ENCODE results near the gene MTG1.
"Not testable (repeated sequence)": the region's sequence is repeated elsewhere in the genome, so short reads cannot be mapped to it uniquely, and the experiment has no call there.

Gene MTG1

DNA sequence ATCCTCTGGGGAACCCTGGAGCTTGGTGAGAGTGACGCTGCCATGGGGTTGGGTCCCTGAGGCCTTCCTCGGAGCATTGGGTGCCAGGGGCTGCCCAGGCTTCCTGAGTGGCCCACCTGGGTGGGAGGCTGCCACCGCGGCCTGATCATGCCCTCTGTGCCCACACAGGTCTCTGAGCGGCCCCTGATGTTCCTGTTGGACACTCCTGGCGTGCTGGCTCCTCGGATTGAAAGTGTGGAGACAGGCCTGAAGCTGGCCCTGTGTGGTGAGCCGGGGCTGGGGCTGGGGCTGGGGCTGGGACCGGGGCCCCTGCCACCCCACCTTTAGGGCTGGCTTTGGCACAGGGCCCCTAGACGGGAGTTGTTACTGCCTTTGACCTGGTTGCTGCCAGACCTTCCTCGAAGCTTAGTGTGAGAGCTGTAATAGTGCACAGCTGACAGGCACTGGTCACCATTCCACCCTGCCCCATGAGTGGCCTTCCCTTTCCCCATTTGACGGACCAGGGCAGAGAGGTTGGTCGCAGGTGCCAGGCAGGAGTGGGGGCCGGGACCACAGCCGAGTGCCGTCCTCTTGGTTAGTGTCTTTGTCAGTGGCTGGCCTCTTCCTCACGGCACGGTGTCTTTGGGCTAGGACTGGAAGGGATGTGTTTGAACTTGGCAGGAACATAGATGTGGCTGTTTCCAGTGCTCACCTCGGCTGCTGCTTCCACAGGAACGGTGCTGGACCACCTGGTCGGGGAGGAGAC lies 8.2 kb downstream of the MTG1 start:
- DNase-seq: no peak

DNA sequence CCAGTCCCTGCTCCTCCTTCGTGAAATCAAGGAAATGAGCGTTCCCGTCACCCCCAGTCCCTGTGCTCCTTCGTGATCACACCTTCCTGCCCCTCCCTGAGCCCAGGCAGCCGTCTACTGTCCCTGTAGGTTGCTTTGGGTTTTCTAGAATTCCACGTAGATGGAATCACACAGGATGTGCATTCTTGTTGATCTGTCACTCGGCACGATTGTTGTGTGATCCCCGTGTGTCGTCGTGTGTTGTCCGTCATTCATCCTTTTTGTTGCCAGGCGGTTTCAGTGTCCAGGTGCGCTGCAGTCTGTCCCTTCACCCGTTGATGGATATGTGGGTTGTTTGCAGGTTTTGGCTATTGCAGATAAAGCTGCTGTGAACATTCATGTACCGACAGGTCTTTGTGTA lies 9.4 kb downstream of the MTG1 start:
- no peak for DNase-seq

DNA sequence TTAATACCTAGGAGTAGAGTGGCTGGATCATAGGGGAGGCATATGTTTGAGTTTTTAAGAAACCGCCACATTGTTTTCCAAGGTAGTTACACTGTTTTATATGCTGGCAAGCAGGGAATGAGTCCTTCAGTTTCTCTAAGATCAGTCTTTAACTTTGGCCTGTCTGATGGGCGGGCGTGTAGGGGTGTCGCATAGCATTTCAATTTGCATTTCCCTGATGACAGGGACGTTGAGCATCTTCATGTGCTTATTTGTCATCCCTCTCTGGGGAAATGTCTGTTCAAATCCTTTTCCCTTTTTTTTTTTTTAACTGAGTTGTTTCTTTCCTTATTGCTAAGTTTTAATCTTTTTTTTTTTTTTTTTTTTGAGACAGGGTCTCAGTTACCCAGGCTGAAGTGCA lies 9.8 kb downstream of the MTG1 start:
- DNase-seq: no peak

DNA sequence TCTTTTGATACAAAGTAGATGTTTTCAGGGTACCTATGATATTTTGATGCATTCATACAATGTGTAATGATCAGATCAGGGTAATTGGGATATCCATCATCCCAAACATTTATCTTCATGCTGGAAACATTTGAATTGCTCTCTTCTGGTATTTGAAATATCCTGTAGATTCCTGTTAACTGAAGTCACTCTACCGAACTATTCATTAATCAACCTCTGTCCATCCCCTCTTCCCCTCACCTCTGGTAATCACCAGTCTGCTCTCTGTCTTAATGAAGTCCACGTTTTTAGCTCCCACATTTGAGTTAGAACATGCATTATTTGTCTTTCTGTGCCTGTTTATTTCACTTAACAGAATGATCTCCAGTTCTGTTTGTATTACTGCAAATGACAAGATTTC lies 11.3 kb downstream of the MTG1 start:
- no peak for DNase-seq

DNA sequence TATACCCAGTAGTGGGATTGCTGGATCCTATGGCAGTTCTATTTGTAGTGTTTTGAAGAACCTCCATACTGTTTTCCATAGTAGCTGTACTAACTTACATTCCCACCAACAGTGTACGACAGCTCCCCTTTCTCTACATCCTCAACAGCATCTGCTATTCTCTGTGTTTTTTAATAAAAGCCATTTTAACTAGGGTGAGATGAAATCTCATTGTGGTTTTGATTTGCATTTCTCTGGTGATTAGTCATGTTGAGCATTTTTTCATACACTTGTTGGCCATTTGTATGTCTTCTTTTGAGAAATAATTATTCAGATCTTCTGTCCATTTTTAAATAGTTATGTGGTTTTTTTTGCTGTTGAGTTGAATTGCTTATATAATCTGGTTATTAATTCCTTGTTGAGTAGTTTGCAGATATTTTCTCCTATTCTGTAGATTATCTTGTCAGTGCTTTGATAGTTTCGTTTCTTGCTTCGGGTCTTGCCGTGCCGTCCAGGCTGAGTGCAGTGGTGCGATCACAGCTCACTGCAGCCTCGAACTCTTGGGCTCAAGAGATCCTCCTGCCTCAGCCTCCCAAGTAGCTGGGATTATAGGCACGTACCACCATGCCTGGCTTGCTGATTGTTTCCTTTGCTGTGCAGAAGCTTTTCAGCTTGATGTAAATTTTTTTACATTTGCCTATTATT lies 12.0 kb downstream of the MTG1 start:
- DNase-seq: no peak

DNA sequence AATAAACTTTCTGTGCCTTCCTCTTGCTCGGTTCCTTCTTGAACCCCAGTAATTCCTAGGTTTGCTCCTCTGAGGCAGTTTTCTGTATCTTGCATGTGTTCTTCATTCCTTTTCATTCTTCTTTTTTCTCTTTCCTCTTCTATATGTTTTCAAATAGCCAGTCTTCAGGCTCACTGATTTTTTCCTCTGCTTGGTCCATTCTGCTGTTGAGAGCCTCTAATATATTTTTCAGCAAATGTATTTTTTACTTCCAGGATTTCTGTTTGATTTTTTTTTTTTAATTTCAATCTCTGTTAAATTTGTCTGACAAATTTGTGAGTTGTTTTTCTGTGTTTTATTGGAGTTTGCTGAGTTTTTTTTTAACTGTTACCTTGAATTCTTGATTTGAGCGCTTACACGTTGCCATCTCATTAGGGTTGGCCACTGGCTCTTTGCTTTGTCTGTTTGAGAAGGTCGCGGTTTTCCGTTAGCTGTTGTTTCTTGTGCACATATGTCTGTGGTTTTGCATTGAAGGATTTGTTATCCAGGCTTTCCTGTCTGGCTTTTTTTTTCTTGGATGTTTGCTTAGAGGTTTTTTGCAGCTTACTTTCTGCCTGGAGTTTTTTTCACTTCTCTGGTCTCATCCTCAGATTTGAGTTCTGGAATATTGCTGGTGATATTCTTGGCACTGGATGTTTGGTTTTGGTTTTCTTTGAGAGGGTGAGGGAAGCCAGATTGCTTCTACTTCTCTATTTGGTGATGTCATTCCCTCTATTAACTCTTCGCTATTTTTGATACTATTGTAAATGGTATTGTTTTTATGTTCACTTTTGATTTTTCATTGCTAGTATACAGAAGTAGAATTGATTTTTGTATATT lies 17.8 kb downstream of the MTG1 start:
- no peak for DNase-seq

DNA sequence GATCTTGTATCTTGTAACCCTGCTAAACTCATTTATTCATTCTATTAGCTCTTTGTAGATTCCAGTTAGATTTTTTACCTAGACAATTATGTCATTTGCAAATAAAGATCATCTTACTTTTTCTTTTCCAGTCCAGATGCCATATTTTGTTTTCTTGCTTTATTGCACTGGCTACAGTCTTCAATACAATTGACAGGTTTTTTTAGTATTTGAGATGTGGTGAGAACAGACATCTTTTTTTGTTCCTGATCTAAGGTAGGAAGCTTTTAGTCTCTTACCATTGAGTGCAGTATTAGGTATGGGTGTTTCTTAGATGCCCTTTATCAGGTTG lies 18.4 kb downstream of the MTG1 start:
- DNase-seq: no peak

DNA sequence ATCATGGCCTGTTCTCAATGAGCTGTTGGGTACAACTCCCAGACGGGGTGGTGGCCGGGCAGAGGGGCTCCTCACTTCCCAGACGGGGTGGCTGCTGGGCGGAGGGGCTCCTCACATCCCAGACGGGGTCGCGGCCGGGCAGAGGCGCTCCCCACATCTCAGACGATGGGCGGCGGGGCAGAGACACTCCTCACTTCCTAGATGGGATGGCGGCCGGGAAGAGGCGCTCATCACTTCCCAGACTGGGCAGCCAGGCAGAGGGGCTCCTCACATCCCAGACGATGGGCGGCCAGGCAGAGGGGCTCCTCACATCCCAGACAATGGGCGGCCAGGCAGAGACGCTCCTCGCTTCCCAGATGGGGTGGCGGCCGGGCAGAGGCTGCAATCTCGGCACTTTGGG lies 20.4 kb downstream of the MTG1 start:
- DNase-seq: not testable (repeated sequence)

DNA sequence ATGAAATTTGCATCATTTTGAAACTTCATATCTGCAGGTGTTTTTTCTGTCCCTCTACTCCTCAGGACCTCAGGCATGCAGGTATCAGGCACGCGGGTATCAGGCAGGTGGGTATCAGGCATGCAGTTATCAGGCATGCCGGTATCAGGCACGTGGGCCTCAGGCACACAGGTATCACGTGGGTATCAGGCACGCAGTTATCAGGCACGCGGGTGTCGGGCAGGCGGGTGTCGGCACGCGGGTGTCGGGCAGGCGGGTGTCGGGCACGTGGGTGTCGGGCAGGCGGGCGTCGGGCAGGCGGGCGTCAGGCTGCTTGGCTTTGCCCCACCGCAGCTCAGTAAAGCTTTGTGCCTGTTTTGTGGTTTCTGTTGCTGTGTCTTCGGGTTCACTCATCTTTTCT lies 21.8 kb downstream of the MTG1 start:
- no peak for DNase-seq

DNA sequence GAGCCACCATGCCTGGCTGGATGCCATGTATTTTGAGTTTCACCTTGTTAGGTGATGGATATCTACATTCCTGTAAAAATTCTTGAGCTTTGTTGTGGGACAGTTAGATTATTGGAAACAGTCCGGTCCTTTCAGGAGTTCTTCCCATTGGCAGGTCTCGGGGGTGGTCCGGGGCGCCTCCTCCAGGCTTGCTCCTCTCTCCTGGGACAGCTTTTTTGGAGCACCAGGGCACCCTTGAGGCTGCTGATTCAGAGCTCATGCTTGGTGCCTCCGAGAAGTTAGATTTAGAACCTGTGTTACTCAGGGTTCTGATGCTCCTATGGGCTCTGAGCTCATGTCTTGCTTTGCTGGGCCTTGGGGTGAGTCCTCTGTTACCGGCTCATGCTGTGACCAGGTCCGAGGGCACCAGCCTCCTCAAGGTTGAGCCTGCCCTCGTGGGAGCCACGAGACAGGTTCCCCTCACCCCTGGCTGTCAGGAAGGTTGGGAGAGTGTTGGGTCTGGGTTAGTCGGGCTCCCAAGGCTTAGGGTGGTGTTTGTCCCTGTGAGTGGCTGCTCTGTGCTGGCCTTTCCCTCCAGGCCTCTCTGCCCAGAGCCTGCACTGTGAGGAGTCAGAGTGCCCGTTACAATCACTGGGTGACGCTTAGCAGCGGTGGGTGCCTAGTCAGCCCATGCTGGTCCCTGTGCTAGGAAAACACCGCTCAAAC lies 24.5 kb downstream of the MTG1 start:
- no peak for DNase-seq

DNA sequence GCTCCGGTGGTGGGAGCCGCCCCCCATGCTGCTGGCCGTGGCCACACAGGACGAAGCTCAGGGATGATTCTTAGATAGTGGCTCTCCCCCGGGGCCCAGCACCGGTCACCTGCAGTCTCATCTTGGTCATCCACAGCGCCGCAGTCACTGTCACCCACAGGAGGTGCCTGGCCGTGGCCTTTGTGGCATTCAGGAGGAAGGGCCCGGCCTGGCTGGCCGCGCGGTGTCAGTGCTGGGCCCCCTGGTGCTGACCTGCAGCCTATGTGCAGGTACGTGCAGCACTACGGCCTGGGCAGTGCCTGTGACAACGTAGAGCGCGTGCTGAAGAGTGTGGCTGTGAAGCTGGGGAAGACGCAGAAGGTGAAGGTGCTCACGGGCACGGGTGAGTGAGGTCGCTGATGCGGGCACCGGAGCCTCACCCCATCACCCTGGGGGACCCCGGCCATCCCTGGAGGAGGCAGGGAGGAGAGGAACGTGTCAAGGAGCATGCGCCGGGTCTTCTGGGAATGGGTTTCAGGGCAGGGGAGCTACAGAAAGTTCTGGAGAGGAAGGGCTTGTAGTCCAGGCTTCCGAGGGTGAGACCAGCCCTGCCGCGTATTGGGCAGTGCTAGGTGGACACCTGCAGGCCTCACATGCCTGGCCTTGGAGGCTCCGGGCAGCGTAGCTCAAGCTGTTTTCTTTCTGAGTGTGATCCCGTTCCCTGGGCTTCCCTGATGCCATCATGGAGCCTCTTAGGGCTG lies 25.4 kb downstream of the MTG1 start:
- DNase-seq: no peak

DNA sequence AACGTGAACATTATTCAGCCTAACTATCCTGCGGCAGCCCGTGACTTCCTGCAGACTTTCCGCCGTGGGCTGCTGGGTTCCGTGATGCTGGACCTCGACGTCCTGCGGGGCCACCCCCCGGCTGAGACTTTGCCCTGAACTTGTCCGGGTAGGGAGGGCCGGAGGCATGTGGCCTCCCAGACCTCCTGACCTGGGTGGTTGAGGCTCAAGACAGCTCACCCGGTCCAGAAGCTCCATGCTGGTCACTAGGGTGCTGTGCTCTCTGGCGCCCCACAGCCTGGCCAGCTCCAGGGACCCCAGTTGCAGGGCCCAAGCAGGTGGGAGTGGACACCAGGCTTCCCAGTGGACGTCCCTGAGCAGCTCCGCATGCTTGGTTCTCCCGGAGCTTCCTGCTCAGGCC lies 26.1 kb downstream of the MTG1 start:
- DNase-seq: no peak

DNA sequence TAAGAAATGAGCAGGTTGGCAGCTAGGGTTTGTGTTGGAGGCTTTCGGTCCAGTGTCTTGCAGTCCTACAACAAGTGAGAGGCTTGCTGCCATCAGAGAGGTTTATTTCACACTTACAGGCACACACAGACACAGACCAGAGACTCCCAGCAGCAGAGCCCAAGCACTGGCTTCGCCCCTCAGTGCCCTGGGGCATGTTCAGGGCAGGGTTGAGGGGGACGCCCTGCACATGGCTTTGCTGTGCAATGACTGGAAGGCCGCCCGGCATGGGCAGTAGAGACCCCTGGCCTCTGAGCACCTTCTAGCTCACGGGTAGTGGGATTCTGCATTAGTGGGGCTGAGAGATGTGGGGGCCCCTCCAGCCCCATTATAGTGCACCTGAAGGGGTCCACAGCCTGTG lies 26.6 kb downstream of the MTG1 start:
- DNase-seq: no peak

DNA sequence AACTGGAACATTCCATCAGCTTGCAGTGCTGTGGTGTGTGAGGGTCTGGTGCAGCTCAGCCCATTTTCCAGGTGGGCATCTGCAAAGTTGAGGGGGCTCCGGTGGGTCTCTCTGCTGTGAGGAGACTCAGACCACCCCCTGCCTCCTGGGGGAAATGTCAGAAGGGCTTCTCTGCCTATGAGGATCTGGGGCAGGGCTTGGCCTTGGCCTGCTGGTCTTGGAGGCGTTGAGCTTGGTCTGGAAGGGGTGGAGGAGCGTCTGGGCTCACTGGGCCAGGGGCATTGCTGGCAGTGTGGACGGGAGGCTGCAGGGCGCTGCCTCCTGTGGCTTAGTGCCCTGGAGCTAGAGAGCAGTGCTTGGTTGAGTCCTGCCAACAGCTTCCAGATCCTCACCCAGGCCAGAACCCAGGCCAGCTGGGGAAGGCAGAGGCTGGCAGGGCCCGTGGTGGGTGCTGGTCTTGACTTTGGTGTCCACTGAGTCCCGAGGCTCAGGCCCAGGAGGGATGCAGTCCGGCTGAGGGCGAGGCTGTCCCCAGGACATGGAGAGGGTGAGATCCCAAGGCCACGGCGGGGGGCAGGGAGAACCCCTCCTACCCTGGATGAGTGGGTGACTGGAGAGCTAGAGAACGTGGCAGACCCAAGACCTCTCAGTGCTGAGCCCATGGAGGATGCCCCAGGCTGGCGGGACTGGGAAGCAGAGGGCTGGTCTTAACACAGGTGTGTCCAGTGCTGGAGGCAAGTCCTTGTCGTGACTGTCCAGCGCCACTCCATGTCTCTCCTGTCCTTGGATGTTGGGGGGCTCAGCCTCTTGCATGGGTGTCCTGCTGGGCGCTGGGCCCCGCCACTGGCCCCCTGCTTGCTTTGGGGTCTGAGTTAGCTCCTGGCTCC lies 27.6 kb downstream of the MTG1 start:
- no peak for DNase-seq

DNA sequence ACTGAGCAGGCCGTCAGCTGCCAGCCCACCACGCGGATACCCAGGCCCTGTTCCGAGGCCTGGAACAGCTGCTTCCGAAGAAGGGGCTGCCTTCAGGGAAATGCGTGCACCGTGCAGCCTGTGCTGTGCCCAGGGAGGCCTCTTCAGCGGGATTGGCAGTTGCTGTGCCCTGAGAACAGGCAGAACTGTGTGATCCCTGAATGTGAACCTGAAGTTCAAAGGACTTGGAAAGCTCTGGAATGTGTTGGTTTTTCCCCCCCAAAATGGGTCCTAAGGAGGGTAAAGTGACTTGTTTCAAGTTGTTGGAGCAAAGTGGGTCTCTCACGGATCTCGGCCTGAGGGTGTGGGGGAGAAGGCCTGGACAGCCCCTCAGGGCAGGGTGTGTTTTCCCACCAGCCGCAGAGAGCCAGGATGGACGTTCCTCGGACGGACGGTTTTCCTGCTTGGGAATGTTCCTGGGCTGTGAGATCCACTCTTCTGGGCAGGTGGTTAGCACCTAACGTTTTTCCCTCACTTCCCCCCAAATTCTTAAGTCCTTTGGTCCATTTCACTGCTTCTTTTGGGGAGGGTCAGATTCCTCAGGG lies 28.4 kb downstream of the MTG1 start:
- DNase-seq: no peak

DNA sequence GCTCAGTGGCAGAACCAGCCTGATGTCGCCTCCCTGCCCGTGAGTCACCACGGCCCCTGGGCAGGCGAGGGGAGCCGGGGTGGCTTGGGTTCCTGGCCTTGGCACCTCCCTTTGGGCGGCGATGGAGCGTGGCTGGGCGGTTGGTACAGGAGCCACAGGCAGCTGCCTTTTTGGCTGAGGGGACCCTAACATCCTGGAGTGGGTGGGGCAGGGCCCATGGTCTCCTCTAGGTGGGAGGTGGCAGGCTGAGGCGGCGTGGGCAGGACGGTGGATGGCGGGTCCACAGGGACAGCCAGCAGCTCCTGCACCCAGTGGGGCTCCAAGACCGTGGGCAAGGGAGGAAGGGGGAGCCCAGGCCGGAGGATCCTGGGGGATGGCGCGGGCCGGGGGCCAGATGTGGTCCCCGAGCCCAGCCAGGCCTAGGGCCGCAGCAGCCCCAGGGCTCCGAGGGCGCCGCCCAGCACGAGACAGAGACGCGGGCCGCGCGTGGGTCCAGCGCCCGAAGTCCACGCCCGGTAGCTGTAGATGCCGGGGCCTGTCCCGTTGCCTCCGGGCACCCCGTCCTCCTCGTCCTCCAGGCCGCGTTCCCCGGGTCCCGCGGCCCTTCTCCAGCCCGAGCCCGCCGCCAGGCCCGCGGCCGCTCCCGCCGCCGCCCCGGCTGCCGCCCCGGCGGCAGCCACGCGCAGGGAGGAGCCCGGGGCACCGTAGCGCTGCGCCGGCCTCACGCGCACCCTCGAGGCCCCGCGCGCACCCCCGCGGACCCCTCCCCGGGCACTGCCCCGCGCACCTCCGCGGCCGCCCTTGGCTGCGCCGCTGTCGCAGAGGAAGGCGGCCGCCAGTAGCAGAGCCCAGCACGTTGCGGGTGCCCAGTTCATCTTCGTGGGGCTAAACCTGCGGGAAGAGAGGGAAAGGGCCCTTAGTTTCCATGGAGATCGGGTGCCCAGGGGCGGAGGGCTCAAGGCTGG lies 29.1 kb downstream of the MTG1 start:
- DNase-seq: no peak

DNA sequence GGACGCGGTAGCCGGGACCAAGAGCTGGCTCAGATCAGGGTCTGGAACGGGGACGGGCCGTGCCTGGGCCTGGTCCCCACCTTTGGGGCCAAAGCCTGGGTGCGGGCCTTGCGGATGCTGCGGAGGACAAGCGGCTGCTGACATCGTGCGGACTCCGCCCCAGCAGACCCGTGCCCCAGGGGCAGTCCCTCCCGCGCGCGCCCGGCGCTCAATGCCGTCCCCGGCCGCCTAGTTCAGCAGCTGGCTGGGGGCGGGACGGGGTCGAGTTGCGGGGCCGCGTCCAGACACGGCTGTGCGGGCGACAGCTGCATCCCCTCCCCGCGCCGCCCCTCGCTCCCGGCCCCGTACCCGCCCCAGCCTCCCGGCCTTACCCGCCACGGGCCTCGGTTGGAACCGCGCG lies 30.1 kb downstream of the MTG1 start:
- not testable (repeated sequence) for DNase-seq

DNA sequence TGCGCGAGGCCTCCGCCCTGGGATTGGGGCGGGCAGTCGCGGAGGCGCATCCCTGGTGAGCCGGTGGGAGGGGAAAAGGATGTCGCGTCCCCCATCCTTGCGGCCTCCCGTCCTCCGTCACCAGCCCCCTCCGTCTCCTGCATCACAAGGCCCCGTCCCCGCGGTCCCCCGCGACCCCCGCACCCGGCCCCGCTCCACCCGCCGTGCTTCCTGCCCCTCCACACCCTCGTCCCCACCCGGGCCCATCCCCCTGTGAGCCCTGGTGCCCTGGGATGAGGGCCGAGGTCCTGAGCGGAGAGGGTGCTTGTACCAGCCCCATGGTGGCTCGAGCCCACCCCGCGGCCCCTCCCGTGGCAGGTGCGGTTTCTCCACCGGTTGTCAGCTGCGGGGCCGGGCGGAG lies 30.6 kb downstream of the MTG1 start, which contains the start of gene SPRN:
SPRN (minus strand) TSS at position 25 of the 400 bp plus-strand sequence. CDS start 944 bp downstream, outside the sequence.
- not testable (repeated sequence) for DNase-seq

DNA sequence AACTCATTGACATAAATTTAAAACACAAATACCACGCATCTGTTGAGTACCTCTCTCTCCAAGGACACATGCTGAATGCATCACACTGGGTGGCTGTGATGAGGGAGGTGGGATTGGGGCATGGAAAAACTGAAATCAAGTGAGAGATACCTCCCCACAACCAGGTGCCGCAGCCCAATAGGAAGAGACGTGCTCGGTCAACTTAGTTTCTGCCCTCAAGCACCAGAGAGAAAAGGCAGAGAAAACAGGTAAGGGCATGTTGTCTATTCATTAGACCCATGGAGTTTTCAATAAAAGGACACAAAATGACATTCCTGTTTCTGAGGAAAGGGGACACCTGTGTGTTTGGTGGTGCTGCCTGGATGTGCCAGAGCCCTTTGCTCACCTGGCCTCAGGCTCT lies 35.6 kb downstream of the MTG1 start:
- not testable (repeated sequence) for DNase-seq
